A673 (cell line): ENCODE results near the gene DIDO1.

ENCODE experiments used
- CTCF ChIP-seq: fragments of 300-800, 200-600 bp; sonication (generic); conservative IDR thresholded peaks from 2 replicates; pipeline ENCODE4 v1.5.1; 2017; ENCODE audit warnings: low read depth, mild to moderate bottlenecking, antibody characterized with exemption, low read length, moderate library complexity, mixed read lengths
- EZH2 ChIP-seq: fragments of 200-600 bp; sonication (generic); IDR thresholded peaks from 2 replicates; pipeline ENCODE4 v1.6.1; 2017; ENCODE audit warnings: borderline replicate concordance, low read depth, mild to moderate bottlenecking, mixed read lengths, antibody characterized with exemption, low read length; ENCODE audit not compliant: poor library complexity, severe bottlenecking

- no peak for TF ChIP-seq EZH2
- TF ChIP-seq CTCF, result no peak
Measured at GRCh38 chr20:62955519-62956386, 29.4 kb upstream of the DIDO1 start.
